ENCODE measurements around the gene SLC9A5.

Gene SLC9A5

GRCh38 chr16:67201411-67202345 lies 47.1 kb upstream of the SLC9A5 start:
- no peaks in the 10 kb centered on the region for H3K79me2 ChIP-seq
- TF ChIP-seq CTCF (IDR thresholded peaks at IDR 0.05): no peak
- H3K27ac ChIP-seq: no peak overlapping the region
- H3K27me3 ChIP-seq (ENCODE audit: control insufficient read depth, insufficient read depth, low read length): no peaks in the 10 kb centered on the region
- no peaks in the 10 kb centered on the region for H3K9me3 ChIP-seq (ENCODE audit: control insufficient read depth, low read length)
- H3K36me3 ChIP-seq (ENCODE audit: control insufficient read depth, insufficient read depth, low read length): no peaks in the 10 kb centered on the region
- H3K4me3 ChIP-seq (ENCODE audit: low read depth, low read length): no peak overlapping the region
- H3K4me2 ChIP-seq (ENCODE audit: low read length): no peak overlapping the region
- H3K4me1 ChIP-seq: peaks cover 31% of the 10 kb centered on the region
- no peak overlapping the region for H3K9ac ChIP-seq
- no peak overlapping the region for H2AFZ ChIP-seq

- Histone ChIP-seq H3K9me3 (ENCODE audit: control insufficient read depth, low read length) (no peaks in the 10 kb centered on the region), H3K27ac (no peak overlapping the region), H3K4me1 (peaks cover 31% of the 10 kb centered on the region), H2AFZ (no peak overlapping the region), H3K36me3 (ENCODE audit: control insufficient read depth, insufficient read depth, low read length) (no peaks in the 10 kb centered on the region), H3K79me2 (no peaks in the 10 kb centered on the region), H3K4me3 (ENCODE audit: low read depth, low read length) (no peak overlapping the region), H3K4me2 (ENCODE audit: low read length) (no peak overlapping the region), H3K9ac (no peak overlapping the region), H3K27me3 (ENCODE audit: control insufficient read depth, insufficient read depth, low read length) (no peaks in the 10 kb centered on the region)
- TF ChIP-seq CTCF (IDR thresholded peaks at IDR 0.05): no peak
Observed at GRCh38 chr16:67202426-67202825, 46.4 kb upstream of the SLC9A5 start.

GRCh38 chr16:67202956-67203493 lies 45.8 kb upstream of the SLC9A5 start:
- Histone ChIP-seq H3K9ac (no peak overlapping the region), H3K36me3 (ENCODE audit: control insufficient read depth, insufficient read depth, low read length) (no peaks in the 10 kb centered on the region)
- TF ChIP-seq CTCF (IDR thresholded peaks at IDR 0.05): no peak

GRCh38 chr16:67204076-67204475 lies 44.7 kb upstream of the SLC9A5 start:
- H3K4me1 ChIP-seq: peaks cover 25% of the 10 kb centered on the region
- no peaks in the 10 kb centered on the region for H3K27me3 ChIP-seq (ENCODE audit: control insufficient read depth, insufficient read depth, low read length)
- no peak overlapping the region for H3K9ac ChIP-seq
- no peaks in the 10 kb centered on the region for H3K9me3 ChIP-seq (ENCODE audit: control insufficient read depth, low read length)
- H3K4me2 ChIP-seq (ENCODE audit: low read length): no peak overlapping the region
- peak overlapping the region; percentile 86 for H3K27ac ChIP-seq
- H2AFZ ChIP-seq: no peak overlapping the region
- H3K36me3 ChIP-seq (ENCODE audit: control insufficient read depth, insufficient read depth, low read length): no peaks in the 10 kb centered on the region
- no peak for TF ChIP-seq CTCF (IDR thresholded peaks at IDR 0.05)
- H3K79me2 ChIP-seq: no peaks in the 10 kb centered on the region
- no peak overlapping the region for H3K4me3 ChIP-seq (ENCODE audit: low read depth, low read length)

More at GRCh38 chr16:67202956-67203493, 45.8 kb upstream of the SLC9A5 start:
- H3K27me3 ChIP-seq (ENCODE audit: control insufficient read depth, insufficient read depth, low read length): no peaks in the 10 kb centered on the region
- no peak overlapping the region for H3K4me3 ChIP-seq (ENCODE audit: low read depth, low read length)
- no peak overlapping the region for H2AFZ ChIP-seq
- H3K4me2 ChIP-seq (ENCODE audit: low read length): no peak overlapping the region
- H3K27ac ChIP-seq: peak overlapping the region; percentile 86
- no peaks in the 10 kb centered on the region for H3K9me3 ChIP-seq (ENCODE audit: control insufficient read depth, low read length)
- peaks cover 31% of the 10 kb centered on the region for H3K4me1 ChIP-seq
- no peaks in the 10 kb centered on the region for H3K79me2 ChIP-seq
